ENCODE measurements around the gene CCL8. TPM values are rescaled to one million over a fixed set of nuclear protein-coding genes. Genes with fewer than 3 reads are reported as not detected.

The CCL8 gene
- total RNA-seq, 2 donors from 2014 or later = 0.35 to 1.9 TPM

- DNase-seq = peak; percentile 90
- intact Hi-C loops (cut with DNase I) = loop anchor here (1.0 to 5.0 kb wide), 3 partner anchors 54 to 161 kb away; no protein-coding TSS in a partner anchor
- peak; percentile 91 to 94 for ATAC-seq
Observed at GRCh38 chr17:34361478-34362061, 42.3 kb downstream of the CCL8 start.

- DNase-seq (no peak), ATAC-seq (no peak)
- intact Hi-C loops (cut with DNase I) = loop anchor here (2.0 to 5.0 kb wide), 2 partner anchors 56 to 162 kb away; no protein-coding TSS in a partner anchor
Observed at GRCh38 chr17:34363183-34363661, 44.0 kb downstream of the CCL8 start, which contains the start of gene CCL1. TSS of gene CCL1 (minus strand) at chr17:34363233. CDS start at chr17:34363161, 72 bp downstream.

- intact Hi-C loops (cut with DNase I) = loop anchor here in 1 of 2 donors (5.0 kb wide), 1 partner anchor 57 kb away; no protein-coding TSS in a partner anchor
- DNase-seq (no peak), ATAC-seq (no peak)
Observed at GRCh38 chr17:34364751-34365150, 45.5 kb downstream of the CCL8 start.

- intact Hi-C loops (cut with DNase I) = no loop called here
Observed at GRCh38 chr17:34365340-34365739, 46.1 kb downstream of the CCL8 start.

GRCh38 chr17:34366010-34366409 lies 46.8 kb downstream of the CCL8 start:
- DNase-seq (no peak), ATAC-seq (no peak)
- intact Hi-C loops (cut with DNase I) = no loop called here

More at GRCh38 chr17:34365340-34365739, 46.1 kb downstream of the CCL8 start:
- DNase-seq (no peak), ATAC-seq (no peak)

- intact Hi-C loops (cut with DNase I) = no loop called here
- ATAC-seq = peak in 1 of 2 donors; percentile 17
- no peak for DNase-seq
Observed at GRCh38 chr17:34366529-34367107, 47.4 kb downstream of the CCL8 start.

- ATAC-seq = no peak
- DNase-seq = no peak
- intact Hi-C loops (cut with DNase I) = no loop called here
Observed at GRCh38 chr17:34367486-34368195, 48.4 kb downstream of the CCL8 start.

GRCh38 chr17:34368196-34368945 lies 49.1 kb downstream of the CCL8 start:
- DNase-seq (no peak), ATAC-seq (peak; percentile 38 to 63)
- intact Hi-C loops (cut with DNase I) = no loop called here

GRCh38 chr17:34368946-34369500 lies 49.8 kb downstream of the CCL8 start:
- intact Hi-C loops (cut with DNase I) = no loop called here
- DNase-seq = no peak
- peak in 1 of 2 donors; percentile 55 for ATAC-seq

GRCh38 chr17:34369571-34369970 lies 50.3 kb downstream of the CCL8 start:
- intact Hi-C loops (cut with DNase I) = no loop called here
- no peak for DNase-seq
- no peak for ATAC-seq

- no peak for DNase-seq
- intact Hi-C loops (cut with DNase I) = no loop called here
Observed at GRCh38 chr17:34370376-34370996, 51.3 kb downstream of the CCL8 start.

GRCh38 chr17:34370997-34371395 lies 51.8 kb downstream of the CCL8 start:
- intact Hi-C loops (cut with DNase I) = no loop called here
- ATAC-seq = no peak
- DNase-seq = no peak

More at GRCh38 chr17:34370376-34370996, 51.3 kb downstream of the CCL8 start:
- ATAC-seq = no peak

Other genes starting within 250 kb of the CCL8 start
- 100 to 1,000 TPM in 1 of 2 donors, 10 to 100 TPM in 1; 36.8 to 268 TPM for gene CCL2, start 64.2 kb upstream of the CCL8 start, total RNA-seq
- gene CCL7, start 49.2 kb upstream of the CCL8 start, total RNA-seq = not detected
- gene CCL11, start 33.7 kb upstream of the CCL8 start, total RNA-seq = 1 to 10 TPM; 1.7 to 5.4 TPM
- gene CCL13, start 37.0 kb downstream of the CCL8 start, total RNA-seq = 1 to 10 TPM; 4.6 to 6.4 TPM
- not detected for gene CCL1, start 43.8 kb downstream of the CCL8 start, total RNA-seq

Measured in left cardiac atrium (tissue), 4 donors.